ENCODE measurements around the gene AURKB.

DNA sequence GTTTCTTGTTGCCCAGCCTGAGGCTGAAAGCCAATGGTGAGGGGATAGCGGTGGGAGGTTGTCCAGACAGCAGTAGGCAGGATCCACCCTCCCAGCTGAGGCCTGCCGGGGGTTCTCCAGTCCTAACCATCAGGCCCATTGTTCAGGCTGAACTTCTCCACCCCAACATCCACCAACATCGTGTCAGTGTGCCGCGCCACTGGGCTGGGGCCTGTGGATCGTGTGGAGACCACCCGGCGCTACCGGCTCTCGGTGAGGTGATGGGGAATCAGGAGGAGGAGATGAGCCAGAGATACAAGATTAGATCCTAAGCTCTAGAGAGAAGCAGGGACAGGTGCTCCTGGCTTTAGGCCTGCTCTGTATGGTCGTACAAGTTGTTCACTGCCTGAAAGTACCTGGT is 44.5 kb upstream of the AURKB start:
- TF ChIP-seq, protein P1, sequence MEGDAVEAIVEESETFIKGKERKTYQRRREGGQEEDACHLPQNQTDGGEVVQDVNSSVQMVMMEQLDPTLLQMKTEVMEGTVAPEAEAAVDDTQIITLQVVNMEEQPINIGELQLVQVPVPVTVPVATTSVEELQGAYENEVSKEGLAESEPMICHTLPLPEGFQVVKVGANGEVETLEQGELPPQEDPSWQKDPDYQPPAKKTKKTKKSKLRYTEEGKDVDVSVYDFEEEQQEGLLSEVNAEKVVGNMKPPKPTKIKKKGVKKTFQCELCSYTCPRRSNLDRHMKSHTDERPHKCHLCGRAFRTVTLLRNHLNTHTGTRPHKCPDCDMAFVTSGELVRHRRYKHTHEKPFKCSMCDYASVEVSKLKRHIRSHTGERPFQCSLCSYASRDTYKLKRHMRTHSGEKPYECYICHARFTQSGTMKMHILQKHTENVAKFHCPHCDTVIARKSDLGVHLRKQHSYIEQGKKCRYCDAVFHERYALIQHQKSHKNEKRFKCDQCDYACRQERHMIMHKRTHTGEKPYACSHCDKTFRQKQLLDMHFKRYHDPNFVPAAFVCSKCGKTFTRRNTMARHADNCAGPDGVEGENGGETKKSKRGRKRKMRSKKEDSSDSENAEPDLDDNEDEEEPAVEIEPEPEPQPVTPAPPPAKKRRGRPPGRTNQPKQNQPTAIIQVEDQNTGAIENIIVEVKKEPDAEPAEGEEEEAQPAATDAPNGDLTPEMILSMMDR (IDR thresholded peaks at IDR 0.05), result no peak
- no peak for TF ChIP-seq POLR2A (IDR thresholded peaks at IDR 0.05)
